ENCODE measurements around the gene RAB3B.
A peak's percentile ranks its signal among the peaks of the same experiment; 100 is the strongest.
"Not testable (repeated sequence)": the region's sequence is repeated elsewhere in the genome, so short reads cannot be mapped to it uniquely, and the experiment has no call there.

Gene RAB3B, protein sequence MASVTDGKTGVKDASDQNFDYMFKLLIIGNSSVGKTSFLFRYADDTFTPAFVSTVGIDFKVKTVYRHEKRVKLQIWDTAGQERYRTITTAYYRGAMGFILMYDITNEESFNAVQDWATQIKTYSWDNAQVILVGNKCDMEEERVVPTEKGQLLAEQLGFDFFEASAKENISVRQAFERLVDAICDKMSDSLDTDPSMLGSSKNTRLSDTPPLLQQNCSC

DNA sequence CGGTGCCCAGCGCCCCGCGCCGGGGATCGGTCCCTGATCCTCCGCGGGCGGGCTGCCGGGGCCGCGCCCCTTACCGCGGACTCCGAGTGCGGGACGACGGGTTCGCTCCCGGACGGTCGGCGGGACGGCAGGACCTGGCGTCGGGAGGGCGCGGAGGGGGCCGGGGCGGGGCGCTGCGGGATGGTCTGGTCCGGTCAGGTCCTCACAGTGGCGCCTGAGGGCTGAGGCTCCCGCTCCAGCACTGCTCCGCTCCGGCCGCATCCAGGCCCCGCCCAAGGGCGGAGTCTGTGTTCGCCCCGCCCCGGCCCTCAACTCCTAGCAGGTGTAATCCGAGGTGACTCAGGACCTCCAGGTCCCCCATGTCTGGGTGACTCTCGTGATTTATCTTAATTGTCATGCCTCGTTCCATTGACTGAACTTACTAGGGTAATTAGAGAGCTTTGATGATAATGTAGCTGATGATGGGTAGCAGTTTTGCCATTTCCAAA, at the start of gene RAB3B:
Gene RAB3B, minus strand, starts transcription at position 223 of the 488 bp plus-strand sequence. CDS start 13,583 bp downstream, outside the sequence.
- DNase-seq (ENCODE audit: low read depth in 2 of 2) = peak; percentile 63 to 84

DNA sequence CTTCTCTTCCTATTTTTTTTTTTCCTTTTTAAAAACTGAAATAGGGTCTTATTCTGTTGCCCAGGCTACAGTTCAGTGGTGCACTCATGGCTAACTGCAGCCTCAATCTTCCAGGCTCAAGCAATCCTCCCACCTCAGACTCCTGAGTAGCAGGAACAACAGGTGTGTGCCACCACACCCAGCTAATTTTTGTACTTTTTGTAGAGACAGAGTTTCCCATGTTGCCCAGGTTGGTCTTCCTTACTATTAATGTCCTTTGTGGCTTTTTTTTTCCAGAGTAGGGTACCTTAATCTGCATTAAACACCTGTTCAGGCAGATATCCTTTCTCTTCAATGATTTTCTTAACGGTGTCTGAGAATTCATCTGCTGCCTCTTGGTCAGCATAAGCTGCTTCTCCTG, 47.4 kb upstream of the RAB3B start:
- no peak for DNase-seq (ENCODE audit: low read depth in 2 of 2)

DNA sequence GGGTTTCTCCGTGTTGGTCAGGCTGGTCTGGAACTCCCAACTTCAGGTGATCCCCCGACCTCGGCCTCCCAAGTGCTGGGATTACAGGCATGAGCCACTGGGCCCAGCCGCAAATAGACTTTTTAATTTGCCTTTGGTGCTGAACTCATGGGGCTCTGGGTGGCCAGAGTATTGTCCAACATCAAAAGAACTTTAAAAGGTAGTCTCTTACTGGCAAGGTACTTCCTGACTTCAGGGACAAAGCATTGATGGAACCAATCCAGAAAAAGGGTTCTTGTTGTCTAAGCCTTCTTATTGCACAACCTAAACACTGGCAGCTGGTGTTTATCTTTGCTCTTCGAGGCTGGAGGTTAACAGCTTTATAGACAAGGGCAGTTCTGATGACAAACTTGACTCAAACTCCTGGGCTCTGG, 46.9 kb upstream of the RAB3B start:
- DNase-seq (ENCODE audit: low read depth in 2 of 2) = no peak

DNA sequence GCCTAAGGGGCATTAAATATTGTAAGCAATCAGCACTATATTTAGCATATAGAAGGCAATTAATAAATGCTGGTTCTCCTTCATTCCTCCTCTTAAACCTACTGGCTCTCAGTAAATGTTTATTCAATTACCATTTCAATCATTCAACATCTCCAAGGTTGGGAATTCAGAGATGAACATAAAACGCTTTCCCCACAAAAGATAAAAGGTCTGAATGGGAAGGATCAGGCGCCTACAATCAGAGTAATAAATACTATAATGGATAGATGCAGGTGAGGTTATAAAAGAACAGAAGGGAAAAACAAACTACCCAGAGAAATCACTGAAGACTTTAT, 43.5 kb upstream of the RAB3B start:
- no peak for DNase-seq (ENCODE audit: low read depth in 2 of 2)

DNA sequence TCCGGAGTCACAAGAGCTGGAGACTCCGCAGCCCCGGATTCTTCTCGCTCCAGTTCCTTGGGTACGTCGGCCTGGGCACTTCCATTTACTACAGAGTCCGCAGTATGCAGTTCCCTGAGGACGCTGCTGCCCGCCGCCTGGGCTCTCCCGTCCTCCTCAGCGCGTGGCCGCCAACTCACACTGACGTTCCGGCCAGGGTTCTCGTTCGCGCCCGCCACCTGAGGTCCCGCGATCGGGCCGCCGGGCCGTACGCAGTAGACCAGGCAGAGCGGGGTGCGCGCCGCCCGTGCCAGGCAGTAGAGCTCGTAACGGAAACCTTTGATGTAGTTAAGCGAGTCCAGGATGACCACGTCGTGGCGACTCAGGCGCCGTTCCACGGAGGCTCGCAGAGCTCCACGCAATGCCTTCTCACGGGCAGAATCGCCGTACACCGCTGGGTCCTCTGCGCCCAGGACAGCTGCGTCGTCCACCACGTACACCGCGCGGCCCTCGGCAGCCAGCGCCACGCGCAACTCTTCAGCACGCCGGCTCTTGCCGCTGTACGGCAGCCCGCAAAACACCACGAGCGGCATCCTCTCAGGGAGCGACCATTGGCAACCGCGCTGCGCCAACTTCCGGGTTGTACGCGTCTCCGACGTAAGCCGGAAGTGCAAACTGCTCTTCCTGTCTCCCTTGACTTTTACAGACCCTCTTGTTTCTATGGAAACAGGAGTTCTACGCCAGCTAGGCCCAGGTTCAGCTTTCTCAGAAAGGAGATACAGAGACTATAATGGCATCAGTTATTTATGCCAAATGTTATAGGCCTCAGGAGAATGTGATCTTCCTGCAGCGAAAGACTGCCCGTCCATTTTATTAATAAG, 42.9 kb upstream of the RAB3B start, which contains the start of gene KTI12:
Gene KTI12, minus strand, starts transcription at position 621 of the 860 bp plus-strand sequence. Its CDS starts 49 bp downstream, at position 572.
- DNase-seq (ENCODE audit: low read depth in 2 of 2) = peak; percentile 71 to 81

DNA sequence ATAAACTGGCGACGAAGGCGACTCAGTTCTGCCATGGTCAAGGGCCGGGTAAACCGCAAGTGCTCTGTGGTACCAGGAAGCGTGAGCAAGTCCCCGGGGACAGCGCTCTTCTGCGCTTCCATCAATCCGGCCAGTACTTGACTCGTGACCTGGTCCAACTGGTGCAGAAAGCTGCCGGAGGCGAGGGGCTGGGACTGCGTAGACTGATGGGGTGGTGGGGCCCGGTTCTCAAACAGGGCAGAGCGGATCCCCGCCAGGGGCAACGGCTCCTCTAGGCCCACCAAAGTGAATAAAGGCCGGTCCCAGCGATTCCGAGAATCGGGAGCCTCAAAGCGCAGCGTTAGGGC, 42.3 kb upstream of the RAB3B start:
- peak in 1 of 2 donors; percentile 3 for DNase-seq (ENCODE audit: low read depth in 2 of 2)

DNA sequence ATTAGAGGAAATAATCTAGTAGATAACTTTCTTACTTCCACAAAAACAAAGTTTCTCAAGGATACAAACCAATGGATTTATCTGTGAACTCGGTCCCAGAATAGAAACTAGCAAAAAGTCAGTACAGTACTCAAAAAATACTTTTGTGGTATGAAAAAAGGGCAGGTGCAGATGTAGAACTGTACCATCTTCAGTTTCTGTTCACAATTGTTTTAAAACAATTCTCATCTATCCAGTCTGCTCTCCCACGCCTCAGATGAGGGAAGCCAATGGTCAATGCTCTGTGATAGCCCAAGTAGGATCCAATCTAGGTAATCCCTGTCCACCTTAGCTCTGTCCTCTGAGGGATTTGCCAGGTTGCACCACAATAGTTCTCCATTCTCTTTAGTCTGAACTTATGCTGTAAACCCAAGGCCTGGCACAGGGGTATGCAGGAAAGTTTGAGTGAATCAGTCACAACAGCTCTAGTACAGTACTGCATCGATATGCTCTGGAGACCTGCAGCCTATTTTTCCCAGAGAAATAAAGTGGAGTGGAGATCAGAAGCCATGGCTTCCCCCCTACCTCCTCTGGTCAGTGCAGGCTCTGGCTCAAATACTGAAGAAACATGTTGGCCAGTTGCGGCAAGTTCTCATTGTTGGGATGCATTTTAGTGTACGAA, 41.8 kb upstream of the RAB3B start:
- DNase-seq (ENCODE audit: low read depth in 2 of 2) = no peak

DNA sequence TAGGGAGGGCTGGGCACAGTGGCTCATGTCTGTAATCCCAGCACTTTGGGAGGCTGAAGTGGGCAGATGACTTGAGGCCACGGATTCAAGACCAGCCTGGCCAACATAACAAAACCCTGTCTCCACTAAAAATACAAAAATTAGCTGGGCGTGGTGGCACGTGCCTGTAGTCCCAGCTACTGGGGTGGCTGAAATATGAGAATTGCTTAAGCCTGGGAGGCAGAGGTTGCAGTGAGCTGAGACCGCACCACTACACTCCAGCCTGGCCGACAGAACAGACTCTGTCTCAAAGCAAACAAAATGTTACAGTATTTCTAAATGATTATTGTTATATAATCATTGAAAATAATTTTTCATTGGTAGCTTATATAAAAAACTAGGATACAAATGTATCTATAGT, 38.3 kb upstream of the RAB3B start:
- not testable (repeated sequence) for DNase-seq (ENCODE audit: low read depth in 2 of 2)

DNA sequence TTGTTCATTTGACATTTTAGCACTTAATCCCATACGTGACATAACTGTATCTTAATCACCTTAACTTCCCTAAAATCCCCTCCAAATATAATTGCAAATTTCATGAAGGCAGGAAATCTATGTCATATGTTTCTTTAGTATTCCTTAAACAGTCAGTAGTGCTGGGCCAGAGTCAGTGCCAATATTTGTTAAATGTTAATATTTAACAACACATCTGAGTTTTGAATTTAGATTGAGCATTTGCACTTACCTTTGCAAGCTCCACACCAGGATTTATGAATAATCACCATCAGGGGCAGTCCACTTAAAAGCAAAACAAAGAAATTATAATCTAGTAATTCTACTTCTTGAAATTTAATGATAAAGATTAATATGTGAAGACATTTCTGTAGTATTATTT, 37.8 kb upstream of the RAB3B start:
- no peak for DNase-seq (ENCODE audit: low read depth in 2 of 2)

DNA sequence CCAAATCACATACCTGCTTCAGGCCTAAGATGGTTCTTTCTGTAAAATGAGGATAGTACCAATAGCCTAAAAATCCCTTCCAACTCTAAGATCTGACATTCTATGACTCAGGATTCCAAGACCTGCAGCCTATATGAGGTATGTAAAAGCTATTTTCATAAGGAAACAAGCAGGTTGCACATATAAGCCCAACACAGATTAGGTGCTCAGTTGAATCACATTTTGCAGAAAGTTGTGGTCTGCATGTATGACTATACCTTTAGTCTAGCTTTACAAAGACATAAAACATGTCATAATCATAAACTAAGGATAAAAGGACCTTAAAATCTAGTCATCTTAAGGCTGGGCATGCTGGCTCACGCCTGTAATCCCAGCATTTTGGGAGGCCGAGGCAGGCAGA, 35.8 kb upstream of the RAB3B start:
- DNase-seq (ENCODE audit: low read depth in 2 of 2) = no peak

DNA sequence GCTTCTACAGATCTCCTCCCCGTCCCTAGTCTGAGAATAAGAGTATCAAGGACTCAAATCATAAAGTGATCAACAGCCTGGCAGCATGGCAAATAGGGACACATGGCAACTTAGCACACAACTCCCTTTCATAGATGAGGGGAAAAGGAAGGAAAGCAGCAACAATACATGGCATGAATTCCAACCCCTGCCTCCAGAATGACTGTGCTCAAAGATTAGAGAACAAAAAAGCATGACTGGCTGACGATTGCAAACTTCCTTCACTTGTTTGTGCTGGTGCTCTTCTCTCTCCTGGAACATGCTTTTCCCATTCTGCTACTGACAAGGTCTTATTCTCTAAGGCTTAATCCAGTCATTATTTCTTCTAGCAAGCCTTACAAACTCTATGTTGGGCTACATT, 31.6 kb upstream of the RAB3B start:
- DNase-seq (ENCODE audit: low read depth in 2 of 2) = no peak

DNA sequence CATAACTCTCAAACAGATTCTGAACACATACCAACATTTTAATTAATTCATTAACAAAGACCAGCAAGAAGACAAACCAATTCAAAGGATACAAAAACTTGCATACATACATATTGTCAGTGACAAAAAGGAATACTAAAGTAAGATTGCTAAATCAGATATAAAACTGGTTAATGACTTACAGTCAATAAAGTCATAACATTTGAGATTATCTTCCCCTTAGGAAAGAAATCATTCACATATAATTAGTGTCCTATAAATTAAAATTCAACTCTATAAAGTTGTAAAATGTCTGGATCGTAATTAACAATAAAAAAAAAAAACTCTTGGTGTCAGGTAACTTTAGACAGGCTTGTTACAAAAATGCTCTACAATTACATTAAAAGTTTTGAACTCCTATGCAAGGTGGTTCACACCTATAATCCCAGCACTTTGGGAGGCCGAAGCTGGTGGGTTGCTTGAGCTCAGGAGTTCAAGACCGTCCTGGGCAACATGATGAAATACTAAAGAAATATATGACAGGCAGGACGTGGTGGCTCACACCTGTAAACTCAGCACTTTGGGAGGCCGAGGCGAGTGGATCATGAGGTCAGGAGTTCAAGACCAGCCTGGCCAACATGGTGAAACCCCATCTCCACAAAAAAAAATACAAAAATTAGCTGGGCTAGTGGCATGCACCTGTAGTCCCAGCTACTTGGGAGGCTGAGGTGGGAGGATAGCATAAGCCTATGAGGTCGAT, 17.7 kb upstream of the RAB3B start:
- DNase-seq (ENCODE audit: low read depth in 2 of 2) = no peak

DNA sequence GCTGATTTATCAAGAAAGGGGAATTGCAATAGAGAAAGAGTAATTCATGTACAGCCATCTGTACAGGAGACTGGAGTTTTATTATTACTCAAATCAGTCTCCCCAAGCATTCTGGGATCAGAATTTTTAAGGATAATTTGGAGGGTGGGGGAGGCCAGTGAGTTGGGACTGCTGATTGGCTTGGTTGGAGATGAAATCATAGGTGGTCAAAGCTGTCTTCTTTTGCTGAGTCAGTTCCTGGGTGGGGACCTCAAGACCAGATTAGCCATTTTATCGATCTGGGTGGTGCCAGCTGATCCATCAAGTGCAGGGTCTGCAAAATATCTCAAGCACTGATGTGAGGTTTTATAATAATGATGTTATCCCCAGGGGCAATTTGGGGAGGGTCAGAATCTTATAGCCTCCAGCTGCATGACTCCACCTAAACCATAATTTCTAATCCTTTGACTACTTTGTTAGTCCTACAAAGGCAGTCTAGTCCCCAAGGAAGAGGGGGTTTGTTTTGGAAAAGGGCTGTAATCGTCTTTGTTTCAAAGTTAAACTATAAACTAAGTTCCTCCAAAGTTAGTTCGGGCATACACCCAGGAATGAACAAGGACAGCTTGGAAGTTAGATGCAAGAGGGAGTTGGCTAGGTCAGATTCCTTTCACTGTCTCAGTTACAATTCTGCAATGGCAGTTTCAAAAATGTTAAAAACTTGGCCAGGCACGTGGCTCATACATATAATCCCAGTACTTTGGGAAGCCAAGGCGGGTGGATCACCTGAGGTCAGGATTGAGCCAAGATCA, 16.9 kb upstream of the RAB3B start:
- no peak for DNase-seq (ENCODE audit: low read depth in 2 of 2)

DNA sequence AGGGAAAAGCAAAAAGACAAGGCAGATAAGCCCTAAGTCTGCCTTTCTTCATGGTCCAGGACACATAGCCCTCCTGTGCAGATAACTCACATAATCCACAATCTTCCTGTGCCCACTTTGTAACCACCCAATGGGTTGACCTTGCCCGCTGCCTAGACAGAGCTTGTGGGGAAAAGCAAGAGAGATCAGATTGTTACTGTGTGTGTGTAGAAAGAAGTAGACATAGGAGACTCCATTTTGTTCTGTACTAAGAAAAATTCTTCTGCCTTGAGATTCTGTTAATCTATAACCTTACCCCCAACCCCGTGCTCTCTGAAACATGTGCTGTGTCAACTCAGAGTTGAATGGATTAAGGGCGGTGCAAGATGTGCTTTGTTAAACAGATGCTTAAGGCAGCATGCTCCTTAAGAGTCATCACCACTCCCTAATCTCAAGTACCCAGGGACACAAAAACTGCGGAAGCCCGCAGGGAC, 15.6 kb upstream of the RAB3B start:
- not testable (repeated sequence) for DNase-seq (ENCODE audit: low read depth in 2 of 2)

DNA sequence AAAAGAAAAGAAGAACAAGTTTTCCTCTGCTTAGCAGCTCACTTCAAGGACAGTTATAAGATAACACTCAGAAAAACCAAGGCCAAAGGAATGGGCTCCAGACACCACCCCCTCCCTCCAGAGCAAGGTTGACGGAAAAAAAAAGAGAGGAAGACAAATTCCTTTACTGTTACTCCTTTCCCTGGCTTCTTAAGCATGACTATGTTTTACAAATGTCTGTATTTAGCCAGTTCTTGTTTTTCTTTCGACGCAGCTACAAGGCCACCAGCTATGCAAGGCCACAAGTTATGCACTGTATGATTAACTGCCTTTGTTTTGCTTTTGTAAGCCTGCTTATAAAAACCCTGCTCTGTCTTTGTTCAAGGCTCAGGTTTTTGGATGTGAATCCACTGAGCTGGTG, 15.0 kb upstream of the RAB3B start:
- not testable (repeated sequence) for DNase-seq (ENCODE audit: low read depth in 2 of 2)

DNA sequence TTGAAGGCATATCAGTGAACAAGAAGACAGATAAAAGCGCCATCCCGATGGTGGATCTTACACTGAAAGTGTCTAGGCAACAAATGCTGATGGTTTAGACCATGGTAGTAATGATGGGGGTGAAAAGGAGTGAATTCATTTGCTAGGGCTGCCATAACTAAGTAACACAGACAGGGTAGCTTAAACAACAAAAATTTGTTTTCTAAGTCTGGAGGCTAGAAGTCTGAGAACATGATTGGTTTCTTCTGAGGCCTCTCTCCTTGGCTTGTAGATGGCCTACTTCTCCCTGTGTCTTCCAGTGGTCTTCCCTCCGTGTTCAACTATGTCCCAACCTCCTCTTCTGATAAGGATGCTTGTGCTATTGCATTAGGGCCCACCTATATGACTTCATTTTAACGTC, 13.4 kb upstream of the RAB3B start:
- DNase-seq (ENCODE audit: low read depth in 2 of 2) = no peak

DNA sequence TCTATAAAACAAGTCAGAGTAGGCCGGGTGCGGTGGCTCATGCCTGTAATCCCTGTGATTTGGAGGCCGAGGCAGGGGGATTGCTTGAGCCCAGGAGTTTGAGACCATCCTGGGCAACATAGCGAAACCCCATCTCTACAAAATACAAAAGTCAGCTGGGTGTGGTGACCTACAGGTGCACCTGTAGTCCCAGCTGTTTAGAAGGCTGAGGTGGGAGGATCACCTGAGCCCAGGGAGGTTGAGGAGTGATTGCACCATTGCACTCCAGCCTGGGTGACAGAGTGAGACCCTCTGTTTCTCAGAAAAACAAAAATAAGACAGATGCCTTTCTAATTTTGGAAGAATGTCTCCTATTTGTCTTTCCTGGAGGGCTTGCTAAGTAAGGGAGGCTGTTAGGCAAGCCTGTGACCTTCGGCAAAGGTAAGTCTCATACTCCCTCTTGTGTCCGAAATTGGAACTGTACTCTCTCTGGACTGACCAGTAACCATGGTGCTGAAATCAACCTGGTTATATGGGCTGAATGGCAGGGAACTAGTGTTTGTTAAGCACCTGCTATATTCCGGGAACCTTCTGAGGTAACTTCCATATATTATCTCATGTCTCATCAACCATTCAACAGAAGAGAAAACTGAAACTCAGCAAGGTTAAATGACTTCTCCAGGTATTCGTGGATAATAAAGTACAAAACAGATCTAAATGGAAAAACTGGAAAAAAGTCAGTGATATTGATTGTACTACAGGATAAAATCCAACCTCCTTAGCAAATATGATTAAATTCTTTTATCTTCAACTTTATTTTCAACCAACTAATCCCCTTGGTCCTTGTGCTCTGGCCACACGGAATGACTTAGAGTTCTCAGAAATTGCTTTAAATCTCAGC, 11.8 kb upstream of the RAB3B start:
- peak in 1 of 2 donors; percentile 41 for DNase-seq (ENCODE audit: low read depth in 2 of 2)

DNA sequence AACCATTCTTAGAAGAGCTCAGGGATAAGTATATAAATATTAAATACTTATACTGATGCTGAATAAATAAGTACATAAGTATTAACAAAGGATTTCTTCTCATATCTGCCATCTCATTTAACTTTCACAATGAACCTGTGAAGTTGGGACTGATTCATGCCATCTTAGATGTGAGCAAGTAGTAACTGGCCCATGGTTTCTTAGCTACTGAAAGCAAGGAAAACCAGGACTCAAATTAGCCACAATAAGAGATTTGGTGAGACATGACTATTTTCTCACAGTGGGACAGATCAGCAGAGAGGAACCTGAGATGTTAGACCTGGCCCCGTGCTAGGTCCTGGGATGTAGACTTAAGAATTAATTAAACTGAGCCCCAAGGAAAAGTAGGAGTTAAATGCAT, 8.2 kb upstream of the RAB3B start:
- DNase-seq (ENCODE audit: low read depth in 2 of 2) = no peak

DNA sequence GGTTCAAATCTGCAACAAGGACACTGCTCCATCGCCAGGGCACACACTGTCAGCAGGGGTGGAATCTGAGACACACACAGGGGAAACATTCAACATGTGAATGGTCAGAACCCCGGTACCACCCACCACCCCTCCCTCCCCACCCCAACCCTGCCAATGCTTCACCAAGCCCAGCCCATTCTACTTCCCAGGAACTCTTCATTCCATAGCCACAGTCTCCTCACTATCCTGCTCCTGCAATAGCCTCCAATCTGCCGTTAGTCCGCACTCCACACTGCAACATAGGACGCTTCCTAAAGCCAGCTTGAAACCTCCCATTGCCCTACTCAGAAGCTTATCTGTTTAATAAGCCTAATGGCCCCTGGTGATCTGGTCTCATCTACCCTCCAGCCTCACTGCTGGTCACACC, 7.5 kb upstream of the RAB3B start:
- no peak for DNase-seq (ENCODE audit: low read depth in 2 of 2)

Measured in stimulated activated CD4-positive, alpha-beta T cell treated with anti-CD3 and anti-CD28 coated beads, Interleukin-4, amount 100 ng/mL, for 48 hours (primary cell).